ENCODE measurements around the gene C10orf120.

The C10orf120 gene

DNA sequence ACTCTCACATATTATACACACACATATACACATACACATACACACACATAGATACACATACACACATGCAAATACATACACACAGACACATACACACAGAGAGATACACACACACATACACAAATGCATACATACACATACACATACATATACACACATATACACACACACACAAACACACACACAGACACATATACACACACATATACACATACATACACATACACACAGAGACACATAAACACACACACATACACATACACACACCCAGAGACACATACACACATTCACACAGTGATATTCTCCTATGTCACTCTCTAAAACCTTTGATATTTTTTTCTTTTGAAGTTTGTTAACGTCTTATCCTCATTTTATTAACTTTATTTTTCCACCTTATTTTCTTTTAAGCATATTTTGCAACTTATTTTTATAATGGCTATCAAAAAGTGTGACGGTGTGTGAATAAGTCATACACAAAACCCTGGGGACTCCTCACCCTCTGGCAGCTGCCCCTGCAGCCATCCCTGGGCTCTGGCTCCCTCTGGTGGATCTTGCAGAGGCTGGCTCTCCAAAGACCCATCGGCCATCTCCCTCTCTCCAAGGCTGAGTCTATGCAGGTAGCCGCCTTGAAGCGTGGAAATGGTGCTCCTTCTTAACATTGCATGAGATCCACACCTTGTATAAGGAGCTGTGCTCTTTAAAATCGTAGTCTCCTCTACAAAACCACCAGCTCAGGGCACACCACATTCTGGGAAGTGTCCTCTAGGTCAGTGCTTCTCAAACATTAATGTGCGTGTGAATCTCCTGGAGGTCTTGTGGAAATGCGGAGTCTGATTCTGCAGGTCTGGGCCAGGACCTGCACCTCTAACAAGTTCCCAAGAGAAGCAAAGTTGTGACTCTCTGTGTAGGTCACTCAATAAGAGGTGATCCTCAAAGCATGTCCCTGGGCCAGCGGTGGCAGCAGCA, 4.1 kb upstream of the C10orf120 start:
- no peak for FAIRE-seq

DNA sequence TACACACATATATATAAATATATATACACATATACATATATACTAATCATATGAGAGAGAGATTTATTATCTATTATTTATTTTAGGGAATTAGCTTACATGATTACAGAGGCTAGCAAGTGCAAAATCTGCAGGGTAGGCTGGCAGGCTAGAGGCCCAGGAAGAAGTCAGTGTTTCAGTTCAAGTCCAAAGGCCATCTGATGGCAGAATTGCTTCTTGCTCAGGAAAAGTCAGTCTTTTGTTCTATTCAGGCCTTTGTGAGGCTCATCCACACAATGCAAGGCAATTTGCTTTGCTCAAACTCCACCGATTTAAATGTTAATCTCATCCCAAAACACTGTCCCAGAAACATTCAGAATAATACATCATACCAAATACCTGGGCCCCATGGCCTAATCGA, 2.6 kb upstream of the C10orf120 start:
- FAIRE-seq, result no peak

DNA sequence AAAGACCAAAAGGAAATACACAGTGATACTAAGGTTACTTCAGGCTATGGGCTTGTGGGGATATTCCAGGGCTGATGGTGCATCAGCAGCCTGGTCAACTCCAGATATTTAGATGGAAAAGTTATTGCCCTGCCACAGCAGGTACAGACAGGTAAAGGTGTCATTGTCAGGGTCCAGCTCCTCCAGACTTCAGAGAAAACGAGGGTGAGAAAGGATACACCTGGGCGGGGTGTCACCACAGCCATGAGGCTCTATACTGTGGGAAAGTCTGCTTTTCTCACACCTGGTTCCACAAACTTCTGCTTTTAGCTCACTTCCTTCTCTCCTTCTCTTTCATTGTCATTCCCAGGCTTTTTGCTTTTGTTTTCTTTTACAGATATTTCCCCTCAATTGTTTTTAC, 2.0 kb upstream of the C10orf120 start:
- no peak for FAIRE-seq

DNA sequence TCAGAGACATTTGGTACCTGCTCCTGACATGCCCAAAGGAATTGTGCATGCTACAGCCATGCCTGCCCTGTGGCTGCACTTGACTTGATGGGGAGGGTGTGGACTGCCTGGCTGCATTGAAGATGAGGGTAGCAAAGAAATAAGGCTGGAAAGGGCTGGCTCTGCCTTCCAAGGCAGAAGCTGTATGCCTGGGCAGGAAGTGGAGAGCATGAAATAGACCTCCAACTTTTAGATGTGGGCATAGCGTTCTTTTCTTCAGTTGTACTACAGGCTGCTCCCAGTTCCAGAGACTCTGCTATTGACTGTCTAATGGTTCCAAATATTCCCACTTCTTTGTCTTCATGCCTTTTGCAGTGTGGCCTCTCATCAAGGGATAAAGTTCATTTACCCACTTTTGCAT, 3.0 kb downstream of the C10orf120 start:
- FAIRE-seq, result no peak

DNA sequence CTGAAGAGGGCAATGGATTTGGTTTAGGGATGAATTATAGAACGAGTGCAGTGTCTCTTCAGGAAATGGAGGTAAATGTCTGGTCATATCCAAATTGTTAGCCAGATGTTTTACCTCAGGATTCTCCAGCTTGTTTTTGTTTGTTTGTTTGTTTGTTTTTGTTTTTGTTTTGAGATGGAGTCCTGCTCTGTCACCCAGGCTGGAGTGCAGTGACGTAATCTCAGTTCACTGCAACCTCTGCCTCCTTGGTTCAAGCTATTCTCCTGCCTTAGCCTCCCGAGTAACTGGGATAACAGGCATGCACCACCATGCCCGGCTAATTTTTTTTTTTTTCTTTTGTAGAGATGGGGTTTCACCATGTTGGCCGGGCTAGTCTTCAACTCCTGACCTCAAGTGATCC, 6.9 kb downstream of the C10orf120 start:
- FAIRE-seq, result no peak

DNA sequence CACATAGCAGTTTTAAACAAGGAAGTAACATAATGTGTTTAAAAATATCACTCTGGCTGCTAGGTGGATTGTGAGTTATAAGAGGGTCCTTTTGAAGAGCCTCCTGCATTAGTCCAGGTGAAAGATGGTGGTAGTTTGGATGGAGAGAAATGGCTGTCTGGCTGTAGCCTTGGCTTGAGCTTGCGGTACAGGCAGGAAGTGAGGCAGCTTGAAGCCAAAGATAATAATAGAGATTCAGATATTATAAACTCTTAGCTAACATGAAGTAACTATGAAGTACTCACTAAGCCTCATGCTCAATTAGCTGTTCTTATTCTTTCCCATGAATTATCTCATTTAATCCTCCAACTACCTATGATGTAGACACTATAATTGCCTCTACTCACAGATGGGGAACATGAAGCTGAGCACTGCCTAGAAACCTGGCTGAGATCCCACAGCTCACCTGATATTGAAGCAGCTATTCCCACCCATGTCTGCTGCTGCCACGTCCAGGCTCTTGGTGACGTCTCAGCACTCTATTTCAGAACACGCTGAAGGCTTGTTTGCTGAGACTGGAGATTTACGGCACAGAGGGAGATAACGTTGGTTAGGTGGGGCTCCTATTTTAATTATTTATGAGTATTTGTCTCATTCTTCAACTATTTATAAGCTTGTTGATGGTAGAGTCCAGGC, 10.4 kb downstream of the C10orf120 start:
- FAIRE-seq, result no peak

DNA sequence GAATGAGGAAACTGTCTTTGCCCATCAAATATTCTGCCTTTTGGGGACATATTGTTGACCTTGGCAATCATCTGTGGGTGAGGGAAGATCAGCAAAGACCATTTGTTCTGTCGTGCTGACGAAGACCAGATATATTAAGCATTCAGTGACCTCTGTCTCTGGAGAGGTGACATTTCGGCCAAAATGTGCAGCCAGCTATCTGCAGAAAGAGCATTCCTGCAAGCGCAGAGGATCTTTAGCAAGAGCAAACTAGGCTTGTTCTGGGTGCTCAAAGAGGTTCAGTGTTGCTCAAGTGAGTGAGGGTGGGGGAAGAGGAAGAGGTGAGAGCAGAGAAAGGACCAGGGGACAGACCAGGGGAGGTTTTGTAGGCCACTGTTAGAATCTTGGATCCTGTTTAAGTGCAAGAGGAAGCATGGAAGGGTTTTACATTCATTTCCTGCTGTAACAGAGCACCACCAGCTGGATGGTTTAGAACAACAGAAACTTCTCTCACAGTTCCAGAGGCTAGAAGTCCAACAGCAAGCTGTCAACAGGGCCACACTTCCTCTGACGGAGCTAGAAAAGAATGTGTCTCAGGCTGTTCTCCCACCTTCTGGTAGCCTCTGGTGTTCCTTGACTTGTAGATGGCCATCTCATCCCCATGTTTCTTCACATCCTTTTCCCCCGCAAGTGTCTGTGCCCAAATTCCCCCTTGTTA, 11.2 kb downstream of the C10orf120 start:
- FAIRE-seq, result no peak

DNA sequence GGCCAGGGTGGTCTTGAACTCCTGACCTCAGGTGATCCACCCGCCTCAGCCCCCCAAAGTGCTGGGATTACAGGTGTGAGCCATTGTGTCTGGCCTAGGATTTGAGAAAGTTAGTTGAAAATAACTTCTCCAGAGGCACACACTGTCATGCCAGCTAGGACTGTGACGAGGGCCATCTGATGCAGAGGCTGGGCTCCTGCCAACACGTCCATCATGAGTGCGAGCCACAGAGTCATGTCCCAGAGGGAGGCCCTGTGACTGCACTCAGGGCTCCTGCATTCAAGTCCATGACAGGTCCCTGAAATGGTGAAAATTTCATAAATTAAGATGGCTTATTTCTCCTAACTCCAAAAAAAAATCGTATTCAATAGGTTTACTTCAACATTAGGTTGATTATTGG, 17.1 kb downstream of the C10orf120 start:
- FAIRE-seq, result no peak

DNA sequence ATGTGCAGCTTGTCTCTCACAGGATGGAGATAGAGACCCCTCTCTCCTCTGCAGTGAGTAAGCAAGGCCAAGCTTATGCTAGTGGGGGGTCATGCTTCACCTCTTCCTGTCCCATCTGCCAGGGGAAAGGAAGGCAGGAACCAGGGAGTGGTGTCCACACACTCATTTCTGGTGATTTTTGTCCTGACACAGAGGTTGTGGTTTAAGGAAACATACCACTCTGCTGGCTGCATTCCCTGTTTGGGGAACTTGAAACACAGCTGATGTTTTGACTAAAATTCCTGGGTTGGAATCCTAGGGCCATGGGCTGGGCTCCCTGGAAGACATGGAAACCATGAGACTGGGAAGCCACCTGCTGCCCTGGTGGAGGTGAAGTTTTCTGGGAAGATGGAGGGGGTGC, 21.4 kb downstream of the C10orf120 start:
- no peak for FAIRE-seq

DNA sequence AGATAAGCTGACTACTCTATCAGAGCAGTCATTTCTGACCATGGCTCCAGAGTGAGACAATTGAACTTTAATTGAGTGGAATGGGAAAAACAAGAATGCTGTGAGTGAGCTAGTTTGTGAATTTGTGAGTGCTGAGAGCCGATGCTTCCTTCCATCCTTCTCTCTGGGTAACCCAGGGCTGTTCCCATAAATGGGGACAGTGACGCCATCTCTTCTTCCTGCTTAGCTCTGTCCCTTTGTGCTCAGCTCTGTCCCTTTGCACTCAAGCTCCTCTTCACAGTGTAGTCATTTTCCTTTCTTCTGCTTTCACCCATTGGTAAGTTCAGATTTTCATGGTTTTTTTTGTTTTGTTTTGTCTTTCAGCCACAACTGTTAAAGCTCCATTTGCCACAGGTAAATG, 24.4 kb downstream of the C10orf120 start:
- no peak for FAIRE-seq

DNA sequence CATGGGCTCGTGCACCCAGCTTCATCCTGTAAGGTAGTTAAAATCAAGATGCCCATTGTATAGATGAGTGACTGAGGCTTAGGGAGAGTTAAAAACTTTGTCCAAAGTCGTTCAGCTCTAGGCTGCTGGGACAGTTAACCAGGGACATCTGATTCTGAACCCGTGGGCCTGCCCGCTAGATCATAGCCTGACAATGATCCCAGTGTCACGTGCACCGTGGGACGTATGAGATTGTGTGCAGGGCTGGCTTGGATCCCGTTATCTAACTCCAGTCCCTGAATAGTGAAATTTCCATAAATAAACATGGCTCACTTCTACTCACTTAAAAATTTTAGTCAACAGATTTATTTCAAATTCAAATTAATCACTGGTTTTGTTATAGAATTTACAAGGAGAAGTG, 24.9 kb downstream of the C10orf120 start:
- FAIRE-seq, result no peak

DNA sequence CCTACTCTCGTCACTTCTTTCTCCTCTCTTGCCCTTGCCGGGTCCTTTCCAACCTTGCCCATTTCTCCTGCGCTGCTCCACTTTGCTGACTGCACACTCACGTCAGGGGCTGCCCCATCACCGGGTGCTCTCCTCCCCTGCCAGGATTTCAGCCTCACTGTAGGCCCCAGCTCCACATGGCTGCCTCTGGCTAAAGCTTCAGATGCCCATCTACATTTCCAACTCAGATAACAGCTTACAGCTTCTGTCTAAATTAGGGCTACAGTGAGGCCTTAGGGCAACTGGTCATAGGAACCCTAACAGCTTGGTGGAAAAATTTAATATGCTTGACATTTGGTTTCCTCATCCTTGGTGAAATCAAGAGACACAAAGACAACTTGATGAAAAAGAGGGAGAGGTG, 25.9 kb downstream of the C10orf120 start:
- no peak for FAIRE-seq

DNA sequence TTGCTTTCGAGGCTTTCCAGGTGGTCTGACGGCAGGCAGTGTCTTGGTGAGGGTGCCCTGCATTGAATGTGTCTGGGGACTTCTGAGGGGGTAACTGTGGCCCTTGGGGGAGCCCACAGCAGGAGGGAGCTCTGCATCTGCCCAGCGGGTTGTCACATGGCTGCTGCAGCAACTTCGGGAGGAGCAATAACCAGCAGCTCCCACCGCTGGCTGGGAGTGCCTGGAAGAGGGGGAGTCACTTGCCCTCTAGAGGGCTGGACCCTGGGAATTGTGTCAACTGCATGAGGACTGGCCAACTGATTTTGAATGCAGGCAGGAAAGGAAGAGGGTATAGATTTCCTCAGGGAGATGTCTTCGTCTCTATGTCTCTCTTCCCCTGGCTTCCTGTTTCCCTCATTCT, 26.4 kb downstream of the C10orf120 start:
- FAIRE-seq, result no peak

DNA sequence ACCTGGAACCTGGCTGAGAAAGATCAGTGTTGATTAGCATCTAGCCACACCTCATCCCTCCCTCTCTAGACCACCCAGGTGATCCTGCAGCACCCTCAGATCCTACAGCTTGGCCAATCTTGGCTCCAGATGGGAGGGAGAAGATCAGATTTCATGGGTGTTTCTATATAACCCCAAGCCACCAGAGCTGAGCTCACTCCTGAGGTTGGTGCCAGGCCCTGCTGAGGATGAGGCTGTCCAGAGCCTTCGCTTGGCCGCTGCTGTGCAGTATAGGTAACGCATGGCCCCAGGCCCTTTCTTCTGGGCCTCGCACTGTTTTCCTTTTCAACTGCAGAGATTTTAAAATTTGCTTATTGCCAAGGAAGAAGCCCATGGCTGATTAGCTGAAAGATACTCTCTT, 27.0 kb downstream of the C10orf120 start:
- no peak for FAIRE-seq

DNA sequence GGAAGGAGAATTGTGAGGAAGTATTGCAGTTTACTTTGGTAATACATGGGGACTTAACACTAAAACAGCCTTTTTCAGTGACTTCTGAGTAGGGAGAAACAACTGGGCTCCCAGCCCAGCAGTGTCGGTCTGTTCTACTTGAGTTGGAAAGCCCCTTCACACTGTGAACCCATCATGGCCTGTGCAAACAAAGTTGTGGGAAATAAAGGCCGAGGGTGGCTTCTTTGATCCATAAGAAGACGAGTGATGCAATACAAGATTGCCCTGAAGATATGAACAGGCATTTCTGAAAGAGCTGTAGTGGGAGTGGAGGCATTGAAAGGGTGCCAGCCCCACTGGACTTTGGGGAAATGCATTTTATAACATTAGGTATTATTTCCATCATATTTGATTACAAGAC, 28.3 kb downstream of the C10orf120 start:
- FAIRE-seq, result no peak

DNA sequence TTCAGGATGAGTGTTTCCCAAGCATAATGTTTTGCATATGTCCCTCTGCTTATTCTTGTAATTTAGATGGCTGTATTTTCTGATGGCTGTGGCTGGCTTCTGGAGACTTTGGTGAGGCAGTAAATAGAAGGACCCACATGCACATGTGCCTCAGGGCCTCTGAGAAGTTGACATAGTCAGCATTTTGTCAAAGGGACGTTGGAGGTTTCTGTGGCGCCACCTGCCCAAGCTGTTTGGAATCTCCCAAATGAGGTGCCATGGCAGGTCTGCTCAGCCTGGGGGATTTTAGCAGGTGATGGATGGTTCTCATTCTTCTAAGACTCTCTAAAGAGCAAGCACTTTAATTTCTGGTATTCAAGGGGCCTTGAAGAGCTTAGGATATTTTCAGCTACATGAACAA, 29.8 kb downstream of the C10orf120 start:
- FAIRE-seq, result no peak

DNA sequence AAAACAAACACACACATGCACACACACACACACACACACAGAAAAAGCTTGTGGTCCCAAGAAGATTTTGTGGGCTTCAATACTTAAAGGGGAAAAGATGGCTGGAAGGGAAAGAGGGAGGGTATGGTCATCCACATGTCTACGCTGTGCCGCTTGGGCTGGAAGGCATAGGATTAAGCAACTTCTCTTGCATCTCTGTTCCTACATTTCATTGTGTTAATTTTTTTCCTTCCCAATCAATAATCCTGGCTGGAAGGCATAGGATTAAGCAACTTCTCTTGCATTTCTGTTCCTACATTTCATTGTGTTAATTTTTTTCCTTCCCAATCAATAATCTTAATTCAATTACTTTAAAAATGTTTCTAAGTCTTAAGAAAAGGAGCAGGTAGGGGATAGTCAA, 30.6 kb downstream of the C10orf120 start:
- FAIRE-seq, result no peak

DNA sequence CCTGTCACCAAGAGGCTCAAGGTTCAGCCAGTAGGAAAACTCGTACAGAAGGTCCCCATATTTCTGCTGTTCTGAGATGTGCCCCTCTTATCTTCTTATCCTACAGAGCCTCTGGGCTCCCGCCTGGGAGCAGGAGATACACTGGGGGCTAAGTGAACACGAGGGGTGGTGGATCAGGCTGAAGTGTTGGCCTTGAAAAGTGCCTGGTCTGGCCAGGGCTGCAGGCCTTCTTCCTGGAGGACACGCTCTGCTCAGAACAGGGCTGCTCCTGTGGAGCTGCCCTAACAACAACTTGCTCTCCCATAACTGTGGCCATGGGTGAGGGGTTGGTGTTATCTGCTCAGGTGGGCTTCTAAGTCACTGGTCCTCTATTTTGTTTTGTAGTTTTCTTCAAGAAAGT, 33.7 kb downstream of the C10orf120 start:
- no peak for FAIRE-seq

DNA sequence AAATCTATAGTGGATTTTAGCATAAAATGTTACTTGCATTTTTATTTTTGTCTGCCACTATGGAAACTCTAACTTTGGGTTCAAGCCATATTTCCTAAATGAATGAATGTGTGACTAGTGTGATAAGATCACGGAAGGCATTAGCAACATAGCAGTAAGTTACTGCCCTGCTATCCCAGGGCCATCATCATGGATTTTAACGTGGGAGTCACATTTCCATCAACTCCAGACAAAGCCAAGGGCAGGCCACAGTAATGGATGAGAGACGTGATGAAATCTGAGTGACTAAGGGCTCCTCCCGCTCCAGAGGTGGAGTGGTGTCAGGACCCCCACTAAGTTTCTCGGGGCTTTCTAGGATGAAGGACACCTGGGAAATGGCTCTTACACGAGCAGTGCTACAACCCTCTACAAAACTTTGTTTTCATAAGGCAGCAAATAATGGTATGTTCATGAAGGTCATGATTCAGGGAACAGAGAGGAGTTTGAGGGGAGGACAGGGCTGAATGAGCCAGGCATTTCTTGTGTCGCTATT, 34.3 kb downstream of the C10orf120 start:
- FAIRE-seq, result no peak

DNA sequence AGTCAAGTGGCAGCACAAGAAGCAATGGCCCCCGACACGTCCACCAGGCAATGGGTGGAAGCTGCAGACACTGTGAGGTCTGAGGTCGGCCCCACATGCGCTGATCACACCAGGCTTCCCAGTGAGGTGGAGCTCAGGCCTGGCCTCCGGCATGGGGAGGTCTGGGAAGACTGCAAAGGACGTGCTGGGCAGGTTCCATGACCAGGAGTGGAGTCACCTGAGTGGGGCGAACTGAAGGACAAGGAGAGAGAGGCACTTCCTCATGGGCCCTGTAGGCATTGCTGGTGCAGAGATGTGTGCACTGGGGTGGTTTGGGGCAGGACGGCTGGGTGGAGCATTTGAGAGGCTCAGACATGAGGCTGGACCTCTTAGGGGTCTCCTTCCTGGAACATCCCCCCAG, 35.1 kb downstream of the C10orf120 start:
- FAIRE-seq, result no peak

DNA sequence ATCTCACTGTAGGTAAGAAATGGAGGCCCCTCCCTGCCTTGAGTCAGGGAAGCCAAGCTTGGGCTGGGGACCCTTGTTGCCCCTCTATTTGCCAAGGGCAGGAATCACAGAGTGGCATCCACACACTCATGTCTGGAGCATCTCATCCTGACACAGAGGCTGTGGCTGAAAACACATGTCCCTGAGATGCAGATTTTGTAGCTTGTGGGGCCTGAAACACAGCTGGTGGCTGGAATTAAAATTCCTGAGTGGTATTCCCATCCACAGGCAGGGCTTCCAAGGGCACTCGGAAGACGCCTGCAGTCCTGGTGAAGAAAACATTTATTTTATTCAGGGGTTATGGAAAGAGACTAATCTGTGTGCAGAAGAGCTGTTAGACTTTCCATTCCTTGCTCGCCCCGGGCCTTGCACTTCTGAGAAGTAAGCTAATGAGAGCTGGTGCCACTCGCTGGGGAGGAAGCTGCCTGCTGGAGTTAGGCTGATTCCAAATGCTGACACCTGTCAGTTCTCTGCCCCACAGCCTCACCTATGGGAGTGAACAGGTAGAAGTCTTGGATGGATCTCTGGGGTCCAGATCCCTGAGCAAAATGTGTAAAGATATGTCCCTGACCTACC, 36.0 kb downstream of the C10orf120 start:
- FAIRE-seq, result no peak

DNA sequence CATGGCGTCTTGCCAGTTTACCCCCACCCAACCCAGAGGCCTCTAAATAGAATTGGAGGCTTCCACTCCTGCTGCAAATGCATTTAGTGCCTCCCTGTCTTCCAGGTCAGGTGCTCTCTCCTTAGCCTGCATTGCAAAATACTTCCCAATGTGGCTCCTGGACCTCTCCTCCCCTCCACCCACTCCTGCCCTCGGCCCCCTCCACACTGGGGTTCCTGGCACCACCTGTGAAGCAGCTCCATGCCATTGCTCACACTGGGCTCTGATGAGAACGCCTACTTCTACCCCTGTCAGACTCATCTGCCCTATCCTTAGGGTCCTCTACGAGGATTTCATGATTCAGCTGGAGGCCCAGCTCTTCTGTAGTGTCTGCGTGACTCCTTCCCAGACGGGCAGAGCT, 37.4 kb downstream of the C10orf120 start:
- no peak for FAIRE-seq

DNA sequence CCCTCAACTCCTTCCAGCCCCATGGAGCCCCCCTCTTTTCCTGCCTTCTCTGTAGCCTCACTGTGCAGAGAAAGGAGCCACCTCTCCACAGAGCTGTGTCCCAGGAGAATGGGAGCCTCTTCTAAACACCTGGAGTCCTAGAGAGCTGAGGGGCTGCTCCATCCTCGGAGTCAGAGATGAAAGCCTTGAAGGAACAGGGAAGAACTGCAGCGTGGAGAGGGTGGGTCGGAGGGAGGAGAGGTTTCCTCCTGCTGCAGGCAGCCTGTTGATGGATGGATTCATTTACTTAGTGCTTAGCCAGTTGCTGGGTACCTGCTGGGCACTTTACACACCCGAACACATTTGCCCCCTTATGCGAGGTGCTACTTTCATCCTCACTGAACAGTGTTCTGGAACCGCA, 39.0 kb downstream of the C10orf120 start:
- FAIRE-seq, result no peak
